K562 (cell line): ENCODE results near the gene RIMBP3C. TPM values are rescaled to one million over a fixed set of nuclear protein-coding genes. Genes with fewer than 3 reads are reported as not detected.

Experiments
- ATAC-seq: fragments of 200-7000 bp; cut with Tn5 transposase; 3 replicates; pipeline ENCODE4 v1.9.1; 2020; ENCODE audit warnings: moderate library complexity
- BruUV-seq: library from RNA; stranded (reverse); fragments of 400-500 nt; replicated peaks from 2 replicates; lab custom pipeline; 2021; lab: Mats Ljungman, UMichigan
- CTCF ChIA-PET: fragments of 300-600 bp; formaldehyde crosslinking; extraction: SDS; loops from one replicate; lab custom pipeline; 2021; ENCODE audit warnings: low intra/inter-chr PET ratio; lab: Yijun Ruan, JAX
- POLR2A ChIA-PET: fragments of 300-600, 350-650 bp; sonication (Branson Sonifier 250); formaldehyde crosslinking; extraction: SDS; loops from one replicate; lab custom pipeline; 2021; ENCODE audit warnings: antibody characterized with exemption, inconsistent platforms; lab: Yijun Ruan, JAX
- DNase-seq, 4 experiments: peaks; one replicate each; pipeline versions ENCODE4 v3.0.0 to v3.0.0-alpha.2; 2011 to 2018; ENCODE audit warnings: low spot score in 3 of 4, mixed read lengths in 3 of 4; ENCODE audit errors: extremely low read depth in 1 of 4
- FAIRE-seq: peaks from 2 replicates; lab custom pipeline; 2011; peaks lifted over from hg19 to GRCh38; lab: Jason Lieb, UNC
- H2AFZ ChIP-seq: 2 replicates; pipeline ENCODE4 v1.6.0; 2011; ENCODE audit warnings: low read depth, low read length, control low read depth, inconsistent platforms
- H3K27ac ChIP-seq: fragments of 200-600 bp; 3 replicates; pipeline ENCODE4 v1.8.0; 2011; ENCODE audit warnings: low read depth, mild to moderate bottlenecking, control low read depth, inconsistent platforms, low read length, moderate library complexity, mixed read lengths; ENCODE audit errors: extremely low read depth
- H3K27me3 ChIP-seq, 2 experiments: fragments of 300-600 bp in 1 of 2; 2 replicates in 1 of 2; 3 replicates in 1 of 2; pipeline versions ENCODE4 v1.6.0 to v1.8.0; 2011; ENCODE audit warnings: inconsistent platforms in 2 of 2, low read length in 2 of 2, mild to moderate bottlenecking in 1 of 2, mixed read lengths in 1 of 2, moderate library complexity in 1 of 2; ENCODE audit not compliant: control insufficient read depth in 2 of 2, insufficient read depth in 2 of 2
- H3K36me3 ChIP-seq: fragments of 300-600 bp; 3 replicates; pipeline ENCODE4 v1.8.0; 2011; ENCODE audit warnings: mild to moderate bottlenecking, low read length, inconsistent platforms; ENCODE audit not compliant: control insufficient read depth, insufficient read depth
- H3K4me1 ChIP-seq, 2 experiments: fragments of 200-600 bp in 1 of 2; replicated peaks in 1 of 2; 2 replicates in 1 of 2; 3 replicates in 1 of 2; pipeline versions ENCODE4 v1.5.1 to v1.8.0; 2011; ENCODE audit warnings: inconsistent platforms in 2 of 2, low read length in 2 of 2, mild to moderate bottlenecking in 1 of 2, mixed read lengths in 1 of 2, moderate library complexity in 1 of 2; ENCODE audit not compliant: control insufficient read depth in 2 of 2, insufficient read depth in 2 of 2
- H3K4me2 ChIP-seq: 2 replicates; pipeline ENCODE4 v1.6.1; 2011; ENCODE audit warnings: low read length, control low read depth, inconsistent platforms, mixed read lengths; ENCODE audit not compliant: insufficient read depth
- H3K4me3 ChIP-seq: fragments of 200-600 bp; sonication (generic), shearing (Covaris generic); 2 replicates; pipeline ENCODE4 v1.5.1; 2016; ENCODE audit warnings: control low read depth, inconsistent platforms
- H3K79me2 ChIP-seq: fragments of 200-600 bp; 3 replicates; pipeline ENCODE4 v1.8.0; 2011; ENCODE audit warnings: low read length, inconsistent platforms; ENCODE audit not compliant: control insufficient read depth, insufficient read depth
- H3K9ac ChIP-seq, 2 experiments: 2 replicates each; pipeline versions ENCODE4 v1.6.0 to v1.6.1; 2011; ENCODE audit warnings: low read depth in 2 of 2, low read length in 2 of 2, control low read depth in 1 of 2, inconsistent platforms in 1 of 2, mild to moderate bottlenecking in 1 of 2, mixed read lengths in 1 of 2; ENCODE audit not compliant: insufficient read depth in 1 of 2
- H3K9me1 ChIP-seq: one replicate; pipeline ENCODE4 v1.6.0; 2011; ENCODE audit warnings: inconsistent platforms, mild to moderate bottlenecking, low read length, moderate library complexity; ENCODE audit not compliant: control insufficient read depth, insufficient read depth
- H3K9me3 ChIP-seq: replicated peaks from 2 replicates; pipeline ENCODE4 v1.5.1; 2011; ENCODE audit warnings: low read depth, low read length, inconsistent platforms; ENCODE audit not compliant: control insufficient read depth, insufficient read depth
- H4K20me1 ChIP-seq: replicated peaks from 2 replicates; pipeline ENCODE4 v1.6.1; 2011; ENCODE audit warnings: low read length, inconsistent platforms, mixed read lengths; ENCODE audit not compliant: control insufficient read depth, insufficient read depth
- DIDO1 ChIP-seq: fragments of 450-650 bp; IDR thresholded peaks from 2 replicates; pipeline ENCODE4 v1.6.1; 2016; ENCODE audit warnings: low read depth, missing biosample characterization, missing genetic modification characterization
- EP300 ChIP-seq: IDR thresholded peaks from 2 replicates; pipeline ENCODE4 v1.6.1; 2012; ENCODE audit warnings: low read length, improper control_type of control experiment
- HDAC6 ChIP-seq: IDR thresholded peaks from 2 replicates; pipeline ENCODE4 v1.6.1; 2012; ENCODE audit warnings: low read depth, mild to moderate bottlenecking, control low read depth, inconsistent platforms, low read length, moderate library complexity
- KDM5B ChIP-seq: fragments of 200-600 bp; sonication (generic); IDR thresholded peaks from 2 replicates; pipeline ENCODE4 v1.6.1; 2012; ENCODE audit warnings: low read depth, mild to moderate bottlenecking, moderate library complexity, low read length, control low read depth, inconsistent platforms; ENCODE audit not compliant: insufficient replicate concordance
- MAFK ChIP-seq: IDR thresholded peaks from 2 replicates; pipeline ENCODE4 v1.6.1; 2011; ENCODE audit warnings: low read length, improper control_type of control experiment
- NFATC3 ChIP-seq: fragments of 450-650 bp; IDR thresholded peaks from 2 replicates; pipeline ENCODE4 v1.6.1; 2017; ENCODE audit warnings: mild to moderate bottlenecking
- PKNOX1 ChIP-seq: fragments of 450-650 bp; IDR thresholded peaks from 2 replicates; pipeline ENCODE4 v1.6.1; 2016
- SNRNP70 ChIP-seq: fragments of 200-400 bp; formaldehyde crosslinking; optimal IDR thresholded peaks from 2 replicates; pipeline ENCODE3; 2017; ENCODE audit warnings: low read depth, low read length
- STAT6 ChIP-seq: sonication (generic); formaldehyde crosslinking; IDR thresholded peaks from 2 replicates; pipeline ENCODE4 v1.8.1; 2023; ENCODE audit warnings: mild to moderate bottlenecking, missing genetic modification reagents
- TBP ChIP-seq: optimal IDR thresholded peaks from 2 replicates; pipeline ENCODE3; 2011; ENCODE audit warnings: low read depth, low read length, improper control_type of control experiment
- TCF15 ChIP-seq: fragments of 250-450 bp; sonication (Bioruptor Pico); IDR thresholded peaks from 2 replicates; pipeline ENCODE4 v1.8.0; 2022; ENCODE audit warnings: moderate library complexity, mild to moderate bottlenecking, inconsistent platforms
- THRB ChIP-seq: fragments of 450-650 bp; formaldehyde crosslinking; conservative IDR thresholded peaks from 2 replicates; pipeline ENCODE4 v1.4.0; 2022; ENCODE audit warnings: mild to moderate bottlenecking, missing genetic modification characterization
- ZNF133 ChIP-seq: fragments of 250-450 bp; sonication (Bioruptor Pico); IDR thresholded peaks from 2 replicates; pipeline ENCODE4 v1.4.0; 2020; ENCODE audit warnings: mild to moderate bottlenecking
- ZNF263 ChIP-seq: sonication (generic); formaldehyde crosslinking; IDR thresholded peaks from 2 replicates; pipeline ENCODE4 v1.8.0; 2022; ENCODE audit warnings: mild to moderate bottlenecking, missing genetic modification reagents, borderline replicate concordance
- ZNF436 ChIP-seq: fragments of 250-450, 450-650 bp; sonication (Bioruptor Pico); formaldehyde crosslinking; IDR thresholded peaks from 2 replicates; pipeline ENCODE4 v1.7.0; 2020; ENCODE audit warnings: mild to moderate bottlenecking
- ZNF764 ChIP-seq: fragments of 250-450 bp; sonication (Bioruptor Pico); IDR thresholded peaks from 2 replicates; pipeline ENCODE4 v1.4.0; 2020; ENCODE audit warnings: low read depth, mild to moderate bottlenecking, moderate library complexity
- ZNF785 ChIP-seq: fragments of 250-450 bp; sonication (Bioruptor Pico); IDR thresholded peaks from 2 replicates; pipeline ENCODE4 v1.4.0; 2020; ENCODE audit warnings: mild to moderate bottlenecking
- WGBS: fragments of 100-300 bp; shearing (Covaris generic); methylation state at CpG from one replicate; pipeline ENCODE4 v1.1.6; 2016; ENCODE audit warnings: low coverage, mixed read lengths; ENCODE audit not compliant: insufficient coverage; ENCODE audit errors: missing lambda C conversion rate; 5-methylcytosine and 5-hydroxymethylcytosine counted together
- in situ Hi-C: fragments of 300-500 bp; cut with MboI; formaldehyde crosslinking; loops from 4 replicates; pipeline ENCODE4 v1.15.0; 2018; ENCODE audit warnings: inconsistent platforms, mixed read lengths
- intact Hi-C: fragments of 100-400 bp; cut with micrococcal nuclease; formaldehyde crosslinking; loops from 2 replicates; pipeline ENCODE4 v1.14.2; 2022
- polyA plus RNA-seq, 8 experiments: library from polyadenylated mRNA; depleted of rRNA in 4 of 8; stranded (reverse) in 5 of 8; unstranded in 3 of 8; fragments of >200 nt; fragmentation: Nextera tagmentation in 2 of 8; fragmentation: Illumina TruSeq in 1 of 8; extraction: Ambion mirVana in 2 of 8; extraction: Trizol in 1 of 8; gene quantifications; 2 replicates each; pipeline versions ENCODE4 v1.2.1 to v1.2.3, GENCODE V29; 2011 to 2014; ENCODE audit warnings: inconsistent platforms in 1 of 8, missing spikeins in 1 of 8
- total RNA-seq, 7 experiments: library from RNA; depleted of rRNA in 6 of 7; stranded (reverse); fragments of >200 nt in 6 of 7; fragmentation: Illumina TruSeq in 2 of 7; extraction: Trizol in 2 of 7; gene quantifications; 2 replicates each; pipeline versions ENCODE4 v1.2.1 to v1.2.3, GENCODE V29; 2011 to 2021; ENCODE audit warnings: low replicate concordance in 1 of 7

Gene RIMBP3C
- total and polyA plus RNA-seq, 9 of the 15 experiments (the other 6 are each of a cell fraction or from before 2014, with no cell fraction given) = 0.09 to 0.98 (median 0.17) TPM; not detected in 2

GRCh38 chr22:21585389-21585788 is 34.1 kb upstream of the RIMBP3C start:
- FAIRE-seq (no peak), ATAC-seq (no peak), DNase-seq (no peak)
- Histone ChIP-seq H4K20me1 (peaks cover 62% of the 10 kb centered on the region), H3K9me3 (no peaks in the 10 kb centered on the region), H3K4me1 (peaks cover 37 to 38% of the 10 kb centered on the region in 2 experiments), H3K4me2 (no peak overlapping the region), H3K27ac (no peak overlapping the region), H3K9ac (no peak overlapping the region; a peak in 1 of 4 replicates), H3K9me1 (peaks cover 30% of the 10 kb centered on the region), H3K4me3 (no peak overlapping the region), H2AFZ (no peak overlapping the region), H3K79me2 (peaks cover 95% of the 10 kb centered on the region), H3K27me3 (no peaks in the 10 kb centered on the region), H3K36me3 (peaks cover 59% of the 10 kb centered on the region)
- BruUV-seq = TSS peak; percentile 12
- 53% methylated on average over 2 of the region's 2 CpGs for WGBS
- ChIA-PET POLR2A (interaction anchor here (0.6 to 76.8 kb wide), 7 partner anchors 17 to 479 kb away, joined by 3 to 4622 read pairs (median 5); partner anchors contain the start of genes CCDC116, SDF2L1, UBE2L3 and YDJC), CTCF (no interaction called here)
- in situ Hi-C loops = no loop called here
- intact Hi-C loops = no loop called here
- TF ChIP-seq SNRNP70 (no peak), EP300 (0 out of 2 replicates have a peak, but pooled peaks have one; percentile 16), ZNF436 (CRISPR knock-in tag) (peak; percentile 40; the same call in 1 of the 2 replicates), MAFK (no peak), NFATC3 (no peak), DIDO1 (tag) (no peak), THRB (peak; percentile 48; the same call in 1 of the 2 replicates), STAT6 (CRISPR knock-in tag) (0 out of 2 replicates have a peak, but pooled peaks have one; percentile 23), ZNF785 (CRISPR knock-in tag) (0 out of 2 replicates have a peak, but pooled peaks have one; percentile 8), ZNF133 (peak; percentile 3; the same call in 1 of the 2 replicates), TCF15 (CRISPR knock-in tag) (0 out of 2 replicates have a peak, but pooled peaks have one; percentile 27), ZNF764 (CRISPR knock-in tag) (0 out of 2 replicates have a peak, but pooled peaks have one; percentile 6), TBP (peak; percentile 19), KDM5B (peak; percentile 54), HDAC6 (peak; percentile 74; the same call in 1 of the 2 replicates), ZNF263 (peak; percentile 7; the same call in 1 of the 2 replicates), PKNOX1 (no peak)
